NCI-H1436 treated with DMSO at 0.1 percent for 48 hours (cell line): ENCODE measurements around the gene BCKDK.

Experiments used
- DNase-seq: peaks from one replicate; lab custom pipeline; 2025; lab: John Stamatoyannopoulos, UW

The BCKDK gene

GRCh38 chr16:31080035-31080629 lies 28.1 kb upstream of the BCKDK start:
- DNase-seq, result no peak

- DNase-seq, result no peak
These were observed 27.3 kb upstream of the BCKDK start for GRCh38 chr16:31080756-31081419.

- DNase-seq, result no peak
These were observed 26.5 kb upstream of the BCKDK start for GRCh38 chr16:31081428-31082351.

- DNase-seq, result no peak
These were observed 25.7 kb upstream of the BCKDK start for GRCh38 chr16:31082368-31083045.

GRCh38 chr16:31083081-31083480 lies 25.1 kb upstream of the BCKDK start:
- DNase-seq, result no peak

- no peak for DNase-seq
These were observed 24.6 kb upstream of the BCKDK start for GRCh38 chr16:31083556-31083955.

- no peak for DNase-seq
These were observed 24.2 kb upstream of the BCKDK start for GRCh38 chr16:31083981-31084380.

GRCh38 chr16:31084584-31085302 lies 23.4 kb upstream of the BCKDK start:
- DNase-seq, result no peak

GRCh38 chr16:31085411-31085810 lies 22.8 kb upstream of the BCKDK start:
- no peak for DNase-seq

- DNase-seq, result no peak
These were observed 22.1 kb upstream of the BCKDK start for GRCh38 chr16:31085873-31086628.

- DNase-seq, result no peak
These were observed 21.6 kb upstream of the BCKDK start for GRCh38 chr16:31086629-31086906.

- DNase-seq, result no peak
These were observed 20.7 kb upstream of the BCKDK start for GRCh38 chr16:31087481-31087880.

- DNase-seq, result no peak
These were observed 20.2 kb upstream of the BCKDK start for GRCh38 chr16:31087971-31088370.

GRCh38 chr16:31088459-31089183 lies 19.6 kb upstream of the BCKDK start, which contains the start of gene PRSS53:
TSS of gene PRSS53 (minus strand) at chr16:31088943. CDS start at chr16:31088809, 134 bp downstream.
- DNase-seq, result no peak

GRCh38 chr16:31089199-31089598 lies 19.0 kb upstream of the BCKDK start:
- DNase-seq, result no peak

- no peak for DNase-seq
These were observed 17.6 kb upstream of the BCKDK start for GRCh38 chr16:31090540-31090939.

GRCh38 chr16:31092330-31092729 lies 15.9 kb upstream of the BCKDK start:
- DNase-seq, result no peak

- DNase-seq, result no peak
These were observed 15.0 kb upstream of the BCKDK start for GRCh38 chr16:31093132-31093703.

GRCh38 chr16:31094088-31094423 lies 14.1 kb upstream of the BCKDK start:
- no peak for DNase-seq
